Endothelial cell of umbilical vein (primary cell): ENCODE data around the gene PSMC4. TPM values are rescaled to one million over a fixed set of nuclear protein-coding genes. Genes with fewer than 3 reads are reported as not detected.

Experiments used
- BruUV-seq: library from RNA; stranded (reverse); fragments of 400-500 nt; replicated peaks from 2 replicates; lab custom pipeline; 2021; lab: Mats Ljungman, UMichigan
- CTCF ChIA-PET: fragments of 300-600, 350-600 bp; sonication (Branson Sonifier 250); formaldehyde crosslinking; loops from one replicate; lab custom pipeline; 2021; ENCODE audit warnings: antibody characterized with exemption, inconsistent platforms; lab: Charles Lee
- POLR2A ChIA-PET: fragments of 300-600, 350-600 bp; sonication (Branson Sonifier 250); formaldehyde crosslinking; loops from one replicate; lab custom pipeline; 2021; ENCODE audit warnings: antibody characterized with exemption, inconsistent platforms; lab: Charles Lee
- DNase-seq: peaks from one replicate; pipeline ENCODE4 v3.0.0-alpha.2; 2011; ENCODE audit warnings: low read depth, low spot score
- FAIRE-seq: peaks from 2 replicates; lab custom pipeline; 2011; peaks lifted over from hg19 to GRCh38; lab: Jason Lieb, UNC
- H2AFZ ChIP-seq: 2 replicates; pipeline ENCODE4 v1.6.0; 2012; ENCODE audit warnings: low read depth, low read length, control low read depth, inconsistent platforms
- H3K27ac ChIP-seq: 2 replicates; pipeline ENCODE4 v1.5.1; 2011; ENCODE audit warnings: low read depth, mild to moderate bottlenecking, control low read depth, low read length, moderate library complexity; ENCODE audit not compliant: insufficient read depth
- H3K27me3 ChIP-seq, 2 experiments: 2 replicates each; pipeline versions ENCODE4 v1.6.0 to v1.6.1; 2011; ENCODE audit warnings: low read length in 2 of 2, mixed read lengths in 1 of 2; ENCODE audit not compliant: control insufficient read depth in 2 of 2, insufficient read depth in 2 of 2
- H3K36me3 ChIP-seq, 2 experiments: 2 replicates in 1 of 2; 3 replicates in 1 of 2; pipeline ENCODE4 v1.5.1; 2011; ENCODE audit warnings: low read length in 2 of 2, mild to moderate bottlenecking in 1 of 2, moderate library complexity in 1 of 2; ENCODE audit not compliant: control insufficient read depth in 2 of 2, insufficient read depth in 2 of 2; ENCODE audit errors: extremely low read depth in 1 of 2
- H3K4me1 ChIP-seq: 3 replicates; pipeline ENCODE4 v1.5.1; 2011; ENCODE audit warnings: mild to moderate bottlenecking, low read length; ENCODE audit not compliant: control insufficient read depth, insufficient read depth; ENCODE audit errors: extremely low read depth
- H3K4me2 ChIP-seq: 2 replicates; pipeline ENCODE4 v1.6.1; 2011; ENCODE audit warnings: low read length, control low read depth, mixed read lengths; ENCODE audit not compliant: insufficient read depth
- H3K4me3 ChIP-seq, 3 experiments: fragments of 200-600 bp in 1 of 3; sonication (generic), shearing (Covaris generic) in 1 of 3; replicated peaks in 1 of 3; 2 replicates each; pipeline ENCODE4 v1.5.1; 2011 to 2016; ENCODE audit warnings: control low read depth in 3 of 3, low read length in 3 of 3, mild to moderate bottlenecking in 2 of 3, inconsistent platforms in 1 of 3, low read depth in 1 of 3, moderate library complexity in 1 of 3; ENCODE audit not compliant: insufficient read depth in 1 of 3
- H3K79me2 ChIP-seq: 2 replicates; pipeline ENCODE4 v1.6.0; 2012; ENCODE audit warnings: low read length, inconsistent platforms; ENCODE audit not compliant: control insufficient read depth, insufficient read depth
- H3K9ac ChIP-seq: replicated peaks from 2 replicates; pipeline ENCODE3; 2011; ENCODE audit warnings: low read length, control low read depth; ENCODE audit not compliant: insufficient read depth; ENCODE audit errors: extremely low read depth
- H3K9me1 ChIP-seq: replicated peaks from 3 replicates; pipeline ENCODE4 v1.6.0; 2011; ENCODE audit warnings: mild to moderate bottlenecking, low read length; ENCODE audit not compliant: control insufficient read depth, insufficient read depth; ENCODE audit errors: extremely low read depth
- H3K9me3 ChIP-seq: replicated peaks from 2 replicates; pipeline ENCODE4 v1.5.1; 2012; ENCODE audit warnings: low read length, inconsistent platforms; ENCODE audit not compliant: control insufficient read depth, insufficient read depth
- H4K20me1 ChIP-seq: replicated peaks from 2 replicates; pipeline ENCODE3; 2011; ENCODE audit warnings: mild to moderate bottlenecking, low read length; ENCODE audit not compliant: control insufficient read depth, insufficient read depth; ENCODE audit errors: extremely low read depth
- EZH2 ChIP-seq: IDR thresholded peaks from 2 replicates; pipeline ENCODE4 v1.6.1; 2012; ENCODE audit warnings: borderline replicate concordance, low read depth, mild to moderate bottlenecking, moderate library complexity, low read length, inconsistent platforms; ENCODE audit not compliant: severe bottlenecking
- FOS ChIP-seq: IDR thresholded peaks from 2 replicates; pipeline ENCODE4 v1.6.1; 2011; ENCODE audit warnings: mild to moderate bottlenecking, low read length, moderate library complexity, borderline replicate concordance; ENCODE audit not compliant: insufficient read depth
- GATA2 ChIP-seq: IDR thresholded peaks from 2 replicates; pipeline ENCODE4 v1.7.0; 2011; ENCODE audit warnings: low read depth, mild to moderate bottlenecking, moderate library complexity, mixed read lengths, low read length; ENCODE audit not compliant: insufficient read length, insufficient read depth
- JUN ChIP-seq: IDR thresholded peaks from 2 replicates; pipeline ENCODE4 v1.6.1; 2011; ENCODE audit warnings: borderline replicate concordance, low read depth; ENCODE audit not compliant: insufficient read length, insufficient read depth
- MYC ChIP-seq: IDR thresholded peaks from one replicate; pipeline ENCODE4 v1.6.1; 2011; ENCODE audit warnings: mild to moderate bottlenecking, low read depth, low read length
- POLR2A ChIP-seq: IDR thresholded peaks from 2 replicates; pipeline ENCODE4 v1.6.1; 2012; ENCODE audit warnings: low read depth, mild to moderate bottlenecking, control low read depth, low read length
- POLR2AphosphoS5 ChIP-seq: IDR thresholded peaks from 2 replicates; pipeline ENCODE4 v1.6.1; 2012; ENCODE audit warnings: low read depth, mild to moderate bottlenecking, control low read depth, low read length, moderate library complexity; ENCODE audit not compliant: insufficient read depth
- dilution Hi-C: fragments of 300-500 bp; cut with MboI; formaldehyde crosslinking; loops from one replicate; pipeline ENCODE4 v1.15.0; 2019; ENCODE audit warnings: low sequenced_read_pairs; ENCODE audit not compliant: extremely low pct_ligation_motif_present
- intact Hi-C: fragments of 100-400 bp; cut with micrococcal nuclease; formaldehyde crosslinking; loops from one replicate; pipeline ENCODE4 v1.10.0; 2022
- polyA plus RNA-seq, 4 experiments: library from polyadenylated mRNA; depleted of rRNA in 3 of 4; stranded (reverse) in 3 of 4; unstranded in 1 of 4; fragments of >200 nt; gene quantifications; 2 replicates each; pipeline versions ENCODE4 v1.2.1 to v1.2.3, GENCODE V29; 2011 to 2012; ENCODE audit warnings: missing spikeins in 1 of 4
- total RNA-seq: library from RNA; stranded (reverse); gene quantifications from 2 replicates; pipeline ENCODE4 v1.2.3, GENCODE V29; 2021
- TF ChIP-seq, protein P1 (sequence below): IDR thresholded peaks from 2 replicates; pipeline ENCODE4 v1.6.1; 2011; ENCODE audit not compliant: insufficient read depth, insufficient read length
- TF ChIP-seq, protein P2 (sequence below), 2 donors: IDR thresholded peaks; 1 replicate in 1 of 2; 2 replicates in 1 of 2; pipeline ENCODE4 v1.5.1; 2011; ENCODE audit warnings: low read length in 2 of 2, mild to moderate bottlenecking in 2 of 2, moderate library complexity in 2 of 2, control low read depth in 1 of 2, inconsistent platforms in 1 of 2, low read depth in 1 of 2; ENCODE audit not compliant: insufficient read depth in 1 of 2; ENCODE audit errors: extremely low read depth in 1 of 2

The PSMC4 gene
- total and polyA plus RNA-seq, 2 donors (not counting 3 experiments of a cell fraction or from before 2014, with no cell fraction given) = 110 to 114 TPM

DNA sequence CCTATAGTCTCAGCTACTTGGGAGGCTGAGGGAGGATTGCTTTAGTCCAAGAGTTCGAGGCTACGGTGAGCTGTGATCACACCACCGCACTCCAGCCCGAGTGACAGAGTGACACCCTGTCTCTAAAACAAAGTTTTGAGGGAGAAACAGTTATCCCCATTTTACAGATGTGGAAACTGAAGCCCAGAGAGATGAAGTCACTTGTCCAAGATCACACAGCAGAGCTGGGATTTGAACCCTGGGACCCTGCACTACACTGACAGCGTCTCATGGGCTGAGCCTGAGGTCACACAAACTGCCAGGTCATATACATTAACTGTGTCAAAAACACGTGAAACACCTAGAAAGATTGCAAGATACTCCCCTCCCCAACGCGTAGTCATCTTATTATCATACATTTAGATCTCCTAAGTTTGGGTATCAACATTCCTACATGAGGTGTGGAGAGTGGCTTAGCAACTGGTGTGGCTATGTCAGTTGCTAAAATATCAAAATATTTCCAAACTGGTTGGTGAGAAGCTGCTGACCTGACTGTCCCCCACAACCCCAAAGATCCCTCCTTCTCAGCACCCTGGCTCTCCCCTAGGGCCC, 44.7 kb upstream of the PSMC4 start:
- Histone ChIP-seq H3K9ac (no peak overlapping the region), H3K9me1 (no peaks in the 10 kb centered on the region), H4K20me1 (no peaks in the 10 kb centered on the region), H3K4me1 (no peaks in the 10 kb centered on the region), H3K4me3 (no peak overlapping the region), H3K79me2 (no peaks in the 10 kb centered on the region), H3K27me3 (no peaks in the 10 kb centered on the region), H3K36me3 (no peaks in the 10 kb centered on the region), H3K9me3 (no peaks in the 10 kb centered on the region), H3K4me2 (no peak overlapping the region), H2AFZ (no peak overlapping the region), H3K27ac (no peak overlapping the region)
- no peak for TF ChIP-seq JUN
- TF ChIP-seq MYC = no peak
- TF ChIP-seq FOS = no peak
- TF ChIP-seq, protein P1, sequence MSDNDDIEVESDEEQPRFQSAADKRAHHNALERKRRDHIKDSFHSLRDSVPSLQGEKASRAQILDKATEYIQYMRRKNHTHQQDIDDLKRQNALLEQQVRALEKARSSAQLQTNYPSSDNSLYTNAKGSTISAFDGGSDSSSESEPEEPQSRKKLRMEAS = no peak
- TF ChIP-seq, protein P2, sequence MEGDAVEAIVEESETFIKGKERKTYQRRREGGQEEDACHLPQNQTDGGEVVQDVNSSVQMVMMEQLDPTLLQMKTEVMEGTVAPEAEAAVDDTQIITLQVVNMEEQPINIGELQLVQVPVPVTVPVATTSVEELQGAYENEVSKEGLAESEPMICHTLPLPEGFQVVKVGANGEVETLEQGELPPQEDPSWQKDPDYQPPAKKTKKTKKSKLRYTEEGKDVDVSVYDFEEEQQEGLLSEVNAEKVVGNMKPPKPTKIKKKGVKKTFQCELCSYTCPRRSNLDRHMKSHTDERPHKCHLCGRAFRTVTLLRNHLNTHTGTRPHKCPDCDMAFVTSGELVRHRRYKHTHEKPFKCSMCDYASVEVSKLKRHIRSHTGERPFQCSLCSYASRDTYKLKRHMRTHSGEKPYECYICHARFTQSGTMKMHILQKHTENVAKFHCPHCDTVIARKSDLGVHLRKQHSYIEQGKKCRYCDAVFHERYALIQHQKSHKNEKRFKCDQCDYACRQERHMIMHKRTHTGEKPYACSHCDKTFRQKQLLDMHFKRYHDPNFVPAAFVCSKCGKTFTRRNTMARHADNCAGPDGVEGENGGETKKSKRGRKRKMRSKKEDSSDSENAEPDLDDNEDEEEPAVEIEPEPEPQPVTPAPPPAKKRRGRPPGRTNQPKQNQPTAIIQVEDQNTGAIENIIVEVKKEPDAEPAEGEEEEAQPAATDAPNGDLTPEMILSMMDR (IDR thresholded peaks at IDR 0.05; ENCODE audit: extremely low read depth in 1 of 2, insufficient read depth in 1 of 2, low read depth in 1 of 2, low read length in 2 of 2) = no peak
- ChIA-PET CTCF (no interaction called here), POLR2A (no interaction called here)
- FAIRE-seq = no peak
- DNase-seq = no peak
- intact Hi-C loops = no loop called here
- dilution Hi-C loops = no loop called here
- BruUV-seq = no TSS peak

DNA sequence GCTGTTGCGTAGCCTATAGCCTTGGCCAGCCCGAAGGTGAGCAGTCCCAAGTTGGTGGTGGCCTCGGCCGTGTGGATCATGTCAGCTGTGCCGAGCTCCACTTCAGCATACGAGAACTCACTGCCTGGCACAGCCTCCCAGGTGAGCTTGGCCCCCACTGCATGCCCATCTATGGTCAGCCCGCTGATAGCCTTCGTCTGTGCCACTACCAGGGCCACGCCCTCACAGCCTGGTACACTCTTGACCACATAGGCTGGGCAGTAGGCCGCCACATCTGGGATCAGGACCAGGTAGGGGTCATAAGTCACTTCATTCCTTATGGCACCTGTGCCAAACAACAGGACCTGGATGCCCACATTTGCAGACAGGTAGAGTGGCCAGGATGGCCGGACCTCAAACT, 43.9 kb upstream of the PSMC4 start:
- Histone ChIP-seq H2AFZ (no peak overlapping the region), H3K79me2 (no peaks in the 10 kb centered on the region), H3K36me3 (no peaks in the 10 kb centered on the region), H3K9ac (no peak overlapping the region), H3K27ac (no peak overlapping the region), H3K9me3 (no peaks in the 10 kb centered on the region), H3K9me1 (no peaks in the 10 kb centered on the region), H3K27me3 (no peaks in the 10 kb centered on the region), H3K4me3 (no peak overlapping the region), H3K4me1 (no peaks in the 10 kb centered on the region), H3K4me2 (no peak overlapping the region), H4K20me1 (no peaks in the 10 kb centered on the region)
- ChIA-PET POLR2A (no interaction called here), CTCF (no interaction called here)
- dilution Hi-C loops (no loop called here), intact Hi-C loops (no loop called here)
- TF ChIP-seq, protein P2 (IDR thresholded peaks at IDR 0.05; ENCODE audit: extremely low read depth in 1 of 2, insufficient read depth in 1 of 2, low read depth in 1 of 2, low read length in 2 of 2) = no peak
- TF ChIP-seq FOS = no peak
- TF ChIP-seq, protein P1 = no peak
- no peak for TF ChIP-seq MYC
- TF ChIP-seq EZH2 = no peak
- TF ChIP-seq POLR2AphosphoS5 = no peak
- no peak for TF ChIP-seq GATA2
- TF ChIP-seq POLR2A = no peak
- TF ChIP-seq JUN = no peak
- DNase-seq (no peak), FAIRE-seq (no peak)
- BruUV-seq = no TSS peak
